GM18526 (cell line): ENCODE data around the gene UVSSA.

Experiments used
- POLR2A ChIP-seq: IDR thresholded peaks from 3 replicates; pipeline ENCODE4 v1.6.1; 2011; ENCODE audit not compliant: insufficient read length; ENCODE audit errors: extremely low read depth

Gene UVSSA

DNA sequence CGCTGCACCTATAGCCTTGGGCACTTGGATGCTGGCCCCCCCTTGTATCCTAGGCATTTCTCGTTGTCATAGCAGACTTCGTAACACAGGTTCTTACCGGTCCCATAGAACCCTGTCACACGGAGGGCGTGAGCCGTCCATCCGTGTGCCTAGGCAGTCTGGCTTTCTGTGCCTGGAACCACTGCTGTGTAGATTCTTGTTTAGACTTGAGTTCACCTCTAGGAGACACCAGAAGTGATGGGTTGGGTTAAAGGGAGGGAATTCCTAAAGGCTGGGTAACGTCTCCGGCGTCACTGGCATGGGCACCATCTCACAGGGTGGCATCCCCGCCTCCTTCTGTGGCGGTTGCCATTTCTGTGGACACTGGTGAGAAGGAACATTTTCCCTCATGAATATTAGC lies 72.7 kb downstream of the UVSSA start:
- TF ChIP-seq POLR2A, result no peak

DNA sequence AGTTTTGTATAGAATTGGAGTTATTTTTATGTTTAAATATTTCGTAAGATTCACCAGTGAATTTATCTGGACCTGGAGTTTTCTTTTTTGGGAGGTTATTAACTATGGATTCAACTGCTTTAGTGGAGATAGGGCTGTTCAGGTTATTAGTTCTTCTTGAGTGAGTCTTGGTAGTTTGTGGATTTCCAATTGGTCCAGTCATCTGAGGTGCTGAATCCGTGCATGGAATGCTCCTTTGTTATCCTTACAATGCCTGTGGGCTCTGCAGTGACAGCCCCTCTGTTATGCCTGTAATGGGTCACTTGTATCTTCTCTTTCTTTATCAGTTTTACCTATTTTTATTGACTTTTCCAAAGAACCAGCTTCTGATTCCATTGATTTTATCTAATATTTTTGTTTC lies 74.6 kb downstream of the UVSSA start:
- no peak for TF ChIP-seq POLR2A

DNA sequence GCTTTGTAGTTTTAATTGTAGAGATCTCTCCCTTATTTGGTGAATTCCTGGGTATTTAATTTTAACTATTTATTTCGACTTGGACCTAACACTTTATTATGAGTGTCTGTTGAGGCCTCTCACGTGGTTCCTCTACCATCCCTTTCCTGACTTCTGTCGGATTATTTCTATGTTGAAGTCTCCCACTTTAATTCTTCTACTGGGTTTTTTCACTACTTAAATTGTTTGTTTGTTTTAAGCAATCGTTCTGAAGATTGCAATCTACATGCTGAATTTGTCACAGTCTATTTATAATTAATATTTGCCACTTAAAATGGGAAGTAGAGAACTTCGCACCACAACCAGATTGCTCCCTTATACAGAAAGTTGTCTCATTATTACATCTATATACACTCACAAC lies 80.0 kb downstream of the UVSSA start:
- no peak for TF ChIP-seq POLR2A
